Peyer's patch (tissue), 4 donors: ENCODE data around the gene EFS.
"Not testable (repeated sequence)": the region's sequence is repeated elsewhere in the genome, so short reads cannot be mapped to it uniquely, and the experiment has no call there.

Source experiments
- POLR2A ChIP-seq, 2 donors: fragments of 450-650 bp; IDR thresholded peaks; one replicate each; pipeline ENCODE4 v1.5.1; 2017; ENCODE audit warnings: antibody characterized with exemption in 2 of 2, mild to moderate bottlenecking in 2 of 2, moderate library complexity in 2 of 2
- TF ChIP-seq, protein P1 (sequence below), 6 experiments: fragments of 450-650 bp in 4 of 6; fragments of 200-600 bp in 2 of 6; sonication (generic) in 1 of 6; IDR thresholded peaks; one replicate each; pipeline ENCODE4 v1.5.1; 2017 to 2019; ENCODE audit warnings: antibody characterized with exemption in 6 of 6, mild to moderate bottlenecking in 3 of 6, moderate library complexity in 1 of 6

DNA sequence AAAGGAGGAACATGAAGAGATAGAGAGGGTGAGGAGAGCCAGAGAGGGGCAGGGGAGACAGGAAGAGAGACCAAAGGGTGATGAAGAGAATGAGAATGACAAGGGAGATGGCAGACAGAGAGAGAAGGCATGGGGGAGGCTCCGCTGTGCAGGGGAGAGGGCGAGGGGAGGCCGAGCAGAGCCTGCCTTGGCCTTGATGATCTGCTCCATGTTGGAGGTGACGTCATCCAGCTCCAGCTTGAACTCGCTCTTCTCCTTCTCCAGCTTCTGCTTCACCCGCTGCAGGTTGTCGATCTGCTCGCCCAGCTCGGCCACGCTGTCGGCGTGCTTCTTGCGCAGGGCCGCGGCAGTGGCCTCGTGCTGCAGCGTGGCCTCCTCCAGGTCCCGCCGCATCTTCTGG lies 24.9 kb upstream of the EFS start:
- not testable (repeated sequence) for TF ChIP-seq POLR2A (IDR thresholded peaks at IDR 0.05)
- TF ChIP-seq, protein P1, sequence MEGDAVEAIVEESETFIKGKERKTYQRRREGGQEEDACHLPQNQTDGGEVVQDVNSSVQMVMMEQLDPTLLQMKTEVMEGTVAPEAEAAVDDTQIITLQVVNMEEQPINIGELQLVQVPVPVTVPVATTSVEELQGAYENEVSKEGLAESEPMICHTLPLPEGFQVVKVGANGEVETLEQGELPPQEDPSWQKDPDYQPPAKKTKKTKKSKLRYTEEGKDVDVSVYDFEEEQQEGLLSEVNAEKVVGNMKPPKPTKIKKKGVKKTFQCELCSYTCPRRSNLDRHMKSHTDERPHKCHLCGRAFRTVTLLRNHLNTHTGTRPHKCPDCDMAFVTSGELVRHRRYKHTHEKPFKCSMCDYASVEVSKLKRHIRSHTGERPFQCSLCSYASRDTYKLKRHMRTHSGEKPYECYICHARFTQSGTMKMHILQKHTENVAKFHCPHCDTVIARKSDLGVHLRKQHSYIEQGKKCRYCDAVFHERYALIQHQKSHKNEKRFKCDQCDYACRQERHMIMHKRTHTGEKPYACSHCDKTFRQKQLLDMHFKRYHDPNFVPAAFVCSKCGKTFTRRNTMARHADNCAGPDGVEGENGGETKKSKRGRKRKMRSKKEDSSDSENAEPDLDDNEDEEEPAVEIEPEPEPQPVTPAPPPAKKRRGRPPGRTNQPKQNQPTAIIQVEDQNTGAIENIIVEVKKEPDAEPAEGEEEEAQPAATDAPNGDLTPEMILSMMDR (IDR thresholded peaks at IDR 0.05), result not testable (repeated sequence)
